HG03565 (cell line): ENCODE measurements around the gene CFDP1.

Source experiments
- ATAC-seq: cut with Tn5 transposase; IDR thresholded peaks from one replicate; pipeline ENCODE4 v1.9.1; 2021; ENCODE audit warnings: mild to moderate bottlenecking, moderate library complexity; ENCODE audit not compliant: unreplicated experiment

Gene CFDP1

DNA sequence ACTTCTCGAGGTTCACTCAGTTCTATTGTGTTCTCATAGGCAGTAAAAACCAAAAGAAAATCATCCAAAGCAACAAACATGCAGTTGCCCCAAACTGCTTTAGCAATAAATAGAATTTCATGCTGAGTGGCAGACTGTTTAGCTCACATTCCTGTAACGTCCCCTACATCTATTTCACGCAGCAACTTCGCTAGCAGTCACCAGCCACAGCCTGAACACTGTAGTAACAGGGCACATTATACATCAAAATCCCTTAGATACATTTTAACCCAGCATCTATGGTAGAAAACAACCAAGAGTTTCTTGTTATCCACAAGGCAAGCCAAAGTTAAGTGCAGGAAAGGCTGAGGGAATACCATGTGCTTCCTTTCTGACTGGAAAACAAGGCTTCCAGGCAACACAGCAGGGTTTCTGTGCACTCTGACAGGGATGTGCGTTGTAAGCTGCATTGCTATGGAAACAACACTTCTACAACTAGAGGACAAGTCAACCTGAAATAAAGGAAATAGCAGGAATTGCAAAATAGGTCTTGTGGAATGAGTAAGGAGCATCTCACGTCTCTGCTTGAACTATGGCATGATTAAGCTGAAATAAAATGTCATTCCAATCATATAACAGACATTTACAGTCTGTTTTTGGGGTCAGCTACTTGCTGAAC, 55.4 kb downstream of the CFDP1 start:
- no peak for ATAC-seq

DNA sequence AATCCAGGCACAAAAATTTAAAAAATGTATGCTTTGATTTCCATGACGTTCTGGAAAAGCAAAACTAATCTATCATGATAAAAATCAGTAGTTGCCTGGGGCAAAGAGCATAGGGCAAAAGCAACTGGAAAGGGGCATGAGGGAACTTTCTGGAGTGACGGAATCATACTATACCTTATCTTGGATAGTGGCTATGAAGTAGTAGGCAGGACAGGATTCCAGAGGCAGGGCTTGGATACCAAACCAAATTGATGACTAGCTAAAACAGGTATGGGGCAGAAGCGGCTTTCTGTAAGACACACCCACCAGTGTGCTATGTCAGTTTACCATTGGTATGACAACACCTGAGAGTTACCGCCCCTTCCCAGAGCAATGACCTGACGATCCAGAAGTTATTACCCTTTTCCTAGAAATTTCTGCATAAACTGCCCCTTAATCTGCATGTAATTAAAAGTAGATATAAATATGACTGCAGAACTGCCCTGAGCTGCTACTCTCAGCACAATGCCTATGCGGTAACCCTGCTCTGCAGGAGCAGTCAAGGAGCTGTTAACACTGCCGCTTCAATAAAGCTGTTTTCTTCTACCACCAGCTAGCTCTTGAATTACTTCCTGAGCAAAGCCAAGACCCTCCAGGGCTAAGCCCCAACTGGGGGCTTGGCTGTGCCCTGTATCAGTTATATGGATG, 56.7 kb downstream of the CFDP1 start:
- ATAC-seq = no peak

GRCh38 chr16:75374388-75374787, 58.9 kb downstream of the CFDP1 start:
- no peak for ATAC-seq

DNA sequence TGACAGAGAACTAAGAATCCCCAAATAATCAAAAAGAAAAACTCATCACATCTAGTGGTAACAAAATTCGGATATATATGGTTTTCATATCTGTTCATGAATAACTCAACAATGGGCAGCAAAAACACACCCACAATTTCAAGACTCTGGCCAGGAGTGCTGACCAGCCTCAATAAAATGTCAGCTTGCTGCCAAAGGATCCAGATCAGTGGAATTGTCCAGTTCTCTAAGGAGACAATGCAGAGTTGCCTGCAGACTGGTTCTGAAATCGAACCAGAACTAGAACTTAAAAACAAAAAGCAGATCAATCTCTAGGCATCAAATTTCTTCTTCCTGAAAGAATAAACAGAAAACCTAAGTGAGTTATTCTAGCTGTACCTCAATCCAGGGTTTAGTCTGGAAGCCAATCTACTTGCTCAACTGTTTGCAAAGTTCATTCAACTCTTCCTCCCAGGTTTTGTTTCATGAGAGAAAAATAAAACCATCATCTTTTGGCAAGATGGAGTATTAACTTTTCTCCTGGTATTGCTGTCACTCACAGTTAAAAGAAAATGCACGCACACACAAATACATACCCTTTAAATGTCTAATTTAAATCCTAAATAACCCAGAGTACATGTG, 61.0 kb downstream of the CFDP1 start:
- ATAC-seq = no peak

DNA sequence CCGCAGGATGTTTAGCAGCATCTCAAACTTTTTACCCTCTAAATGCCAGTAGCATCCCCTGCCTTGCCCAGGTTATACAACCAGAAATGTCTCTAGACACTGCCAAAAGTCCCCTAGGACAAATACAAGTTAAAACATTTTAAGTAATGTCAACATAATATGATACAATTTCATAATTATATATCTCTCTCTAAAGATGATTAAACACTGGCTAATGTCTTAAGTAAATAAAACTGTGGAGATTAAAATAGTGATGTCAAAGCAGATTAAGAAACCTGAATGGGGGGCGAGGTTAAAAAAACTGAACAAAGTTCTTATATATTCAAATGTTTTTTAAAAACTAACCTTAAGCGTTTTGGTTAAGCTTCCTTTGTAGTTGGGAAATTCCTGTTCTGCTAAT, 62.1 kb downstream of the CFDP1 start:
- no peak for ATAC-seq

DNA sequence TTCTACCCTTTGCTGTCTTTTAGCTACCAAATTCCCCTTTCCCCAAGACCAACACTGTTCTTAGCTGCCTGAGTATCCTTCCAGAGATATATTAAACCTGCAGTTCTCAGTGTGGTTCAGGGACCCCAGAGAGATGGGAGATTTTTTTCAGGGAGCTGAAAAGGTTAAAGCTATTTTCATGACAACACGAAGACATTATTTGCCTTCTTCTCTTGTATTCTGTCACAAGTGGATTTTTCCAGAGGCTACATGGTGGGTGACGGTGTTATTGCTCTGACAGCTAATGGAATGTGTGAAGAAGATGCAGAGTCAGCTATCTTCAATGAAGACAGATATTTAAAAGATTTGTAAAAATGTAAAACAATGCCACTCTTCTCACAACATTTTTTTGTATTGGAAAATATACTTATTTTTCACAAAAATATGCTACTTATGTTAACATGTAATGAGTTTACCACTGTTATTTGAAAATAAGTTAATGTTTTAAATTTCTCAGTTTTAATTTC, 69.0 kb downstream of the CFDP1 start:
- no peak for ATAC-seq

DNA sequence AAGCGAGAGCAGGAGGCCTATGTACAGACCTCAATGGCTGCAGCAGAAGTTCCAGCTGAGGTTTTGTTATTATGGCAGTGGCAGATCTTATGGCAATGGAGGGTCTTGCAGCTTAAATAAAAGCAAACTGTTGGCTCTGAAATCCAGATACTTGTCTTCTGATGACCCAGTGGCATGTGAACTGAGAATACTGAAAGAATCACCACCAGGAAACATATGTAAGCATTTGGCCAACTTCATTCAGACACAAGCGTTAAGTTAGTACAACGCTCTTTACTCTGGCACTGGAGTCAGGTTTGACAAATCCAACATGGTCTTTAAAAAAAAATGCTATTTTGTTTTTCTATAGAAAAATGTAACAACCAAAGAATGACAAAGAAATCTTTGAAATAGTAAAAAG, 70.5 kb downstream of the CFDP1 start:
- ATAC-seq = no peak

DNA sequence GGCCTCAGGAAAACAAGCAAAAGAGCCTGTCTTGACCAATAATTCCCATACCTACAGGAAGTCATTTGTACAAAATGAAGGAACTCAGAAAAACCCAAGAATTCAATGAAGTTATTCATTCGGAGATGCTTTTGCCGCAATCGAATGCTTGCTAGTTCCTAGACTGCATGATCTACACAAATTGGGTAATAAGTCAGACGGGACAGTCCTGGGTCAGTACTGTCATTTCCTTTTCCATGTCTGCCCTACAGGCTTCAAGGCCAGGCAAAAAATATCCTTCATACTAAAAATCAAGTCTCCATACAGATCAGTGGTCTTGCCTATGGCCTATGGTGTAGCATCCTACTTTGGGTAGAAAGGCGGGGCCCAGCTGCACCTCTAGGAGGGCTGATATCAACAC, 71.4 kb downstream of the CFDP1 start:
- no peak for ATAC-seq

GRCh38 chr16:75354170-75354569, 79.1 kb downstream of the CFDP1 start:
- no peak for ATAC-seq

- ATAC-seq = no peak
Observed at GRCh38 chr16:75351183-75351582, 82.1 kb downstream of the CFDP1 start.

DNA sequence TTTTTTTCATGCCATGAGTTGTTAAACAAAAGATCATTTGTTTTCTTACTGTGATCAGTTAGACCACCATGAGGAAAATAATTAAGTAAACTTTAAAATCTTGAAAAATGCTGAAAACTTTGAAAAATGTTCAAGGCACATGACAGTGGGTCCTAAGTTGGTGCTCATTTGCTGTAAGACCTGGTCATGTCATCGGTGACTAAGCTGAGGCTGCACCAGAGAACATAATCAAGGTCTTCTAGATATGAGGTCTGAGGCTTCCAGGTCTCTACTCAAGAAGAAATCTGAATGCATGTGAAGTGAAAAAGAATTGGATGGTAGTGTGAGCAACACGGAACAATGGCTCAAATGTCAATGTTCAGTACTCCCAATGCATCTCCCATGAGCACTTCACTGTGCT, 87.6 kb downstream of the CFDP1 start:
- no peak for ATAC-seq

DNA sequence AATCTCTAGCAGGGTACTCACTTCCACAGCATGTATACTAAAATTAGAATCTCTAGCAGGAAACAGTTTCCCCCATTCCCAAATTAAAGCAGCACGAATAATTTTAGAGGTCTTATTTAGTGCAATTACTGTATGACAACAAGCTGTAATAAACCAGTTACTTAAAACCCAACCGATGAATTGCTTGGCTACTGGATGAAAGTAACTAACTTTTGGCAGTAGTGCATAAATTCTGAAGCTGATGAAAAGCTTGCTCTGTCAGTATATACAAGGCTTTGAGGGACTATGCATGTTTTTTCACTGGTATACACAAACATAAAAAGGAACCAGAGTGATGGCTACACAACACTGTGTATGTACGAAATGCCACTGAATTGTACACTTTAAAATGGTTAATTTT, 89.4 kb downstream of the CFDP1 start:
- ATAC-seq = no peak

- ATAC-seq = no peak
Observed at GRCh38 chr16:75343286-75343685, 90.0 kb downstream of the CFDP1 start.

DNA sequence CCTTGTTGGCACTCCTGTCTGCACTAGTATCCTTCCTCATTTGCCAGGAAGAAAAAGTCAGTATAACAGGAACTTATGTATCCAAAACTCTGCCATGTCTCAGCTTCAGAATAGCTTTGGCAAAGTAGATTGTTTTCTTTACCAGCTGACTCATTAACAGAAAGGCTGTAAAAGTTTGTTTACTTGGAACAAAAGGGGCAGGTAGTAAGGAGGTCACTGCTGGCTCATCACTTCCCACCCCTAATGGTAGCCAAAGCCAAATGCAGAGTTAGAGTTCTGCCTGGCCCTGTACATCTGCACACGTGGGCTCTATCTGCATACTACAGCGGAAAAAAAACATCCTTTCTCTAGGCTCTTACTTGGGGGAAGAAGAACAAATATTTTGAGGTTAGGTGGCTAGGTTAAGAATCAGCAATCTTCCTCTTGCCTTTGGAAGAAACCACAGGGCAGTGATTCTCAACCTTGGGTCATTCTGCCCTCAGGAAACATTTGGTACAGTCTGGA, 90.9 kb downstream of the CFDP1 start:
- ATAC-seq = no peak

DNA sequence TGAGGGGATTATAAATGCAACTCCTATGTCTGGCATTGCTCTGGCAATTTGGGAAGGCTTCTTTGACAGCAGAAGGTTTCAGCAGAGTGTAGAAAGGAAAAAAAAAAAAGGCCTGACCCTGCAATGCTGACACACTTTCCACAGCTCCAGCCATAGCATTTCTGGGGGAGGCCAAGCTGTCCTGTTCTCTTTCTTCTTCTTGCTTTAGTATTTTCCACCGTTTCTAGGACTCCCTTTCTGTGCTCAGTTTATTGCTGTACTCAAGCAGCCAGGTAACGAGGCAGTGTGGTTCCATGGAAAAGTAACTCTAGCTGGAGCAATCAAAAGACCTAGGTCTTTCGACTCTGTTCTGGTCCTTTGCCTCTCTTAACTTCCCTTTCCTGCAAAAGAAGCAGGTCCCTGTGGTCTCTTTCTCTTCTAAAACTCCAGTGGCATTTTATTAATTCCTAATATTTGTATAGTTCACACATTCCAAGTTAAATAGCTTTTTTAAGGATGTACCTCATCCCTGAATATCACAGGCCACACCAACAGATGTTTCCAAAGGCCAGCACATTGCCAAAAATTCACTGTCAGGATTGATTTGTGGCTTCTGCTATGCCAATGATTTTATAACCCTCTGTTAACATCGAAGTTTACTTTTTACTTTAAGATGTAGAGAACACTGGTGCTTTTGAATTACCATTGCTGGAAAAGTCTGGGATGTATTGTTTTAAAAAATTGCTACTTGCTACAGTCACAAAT, 91.6 kb downstream of the CFDP1 start:
- ATAC-seq = no peak

GRCh38 chr16:75340741-75341491, 92.4 kb downstream of the CFDP1 start:
- no peak for ATAC-seq

DNA sequence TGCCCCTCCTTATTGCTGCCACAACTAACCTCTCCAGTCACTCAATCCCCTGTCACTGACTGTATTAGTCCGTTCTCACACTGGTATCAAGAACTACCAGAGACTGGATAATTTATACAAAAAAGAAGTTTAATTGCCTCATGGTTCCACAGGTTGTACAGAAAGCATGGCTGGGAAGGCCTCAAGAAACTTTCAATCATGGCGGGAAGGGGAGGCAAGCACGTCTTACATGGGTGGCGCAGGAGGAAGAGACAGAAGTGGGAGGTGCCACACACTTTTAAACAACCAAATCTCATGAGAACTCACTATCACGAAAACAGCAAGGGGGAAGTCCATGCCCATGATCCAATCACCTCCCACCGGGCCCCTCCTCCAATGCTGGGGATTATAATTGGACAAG, 95.9 kb downstream of the CFDP1 start:
- ATAC-seq = no peak

DNA sequence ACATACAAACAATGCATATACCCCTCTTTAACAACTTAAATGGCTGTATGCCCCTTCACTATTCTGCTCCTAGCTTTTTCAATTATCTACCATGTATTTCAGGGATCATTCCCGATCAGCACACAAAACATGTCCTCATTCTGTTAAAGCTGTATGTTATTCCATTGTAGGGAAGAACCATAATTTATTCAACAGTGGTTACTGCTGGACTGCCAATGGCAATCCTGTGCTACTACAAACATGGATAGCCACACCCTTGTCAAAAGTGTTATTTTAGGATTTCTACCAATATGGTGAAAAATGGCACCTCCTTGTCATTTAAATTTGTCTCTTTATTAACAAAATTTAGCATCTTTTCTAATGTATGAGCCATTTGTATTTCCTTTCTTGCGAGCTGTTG, 96.8 kb downstream of the CFDP1 start:
- ATAC-seq = no peak

GRCh38 chr16:75333721-75334163, 99.6 kb downstream of the CFDP1 start:
- no peak for ATAC-seq

GRCh38 chr16:75329943-75330342, 103.4 kb downstream of the CFDP1 start:
- ATAC-seq = no peak

GRCh38 chr16:75326333-75326732, 107.0 kb downstream of the CFDP1 start:
- ATAC-seq = no peak
